ENCODE results near the gene NPAT.
A peak's percentile ranks its signal among the peaks of the same experiment; 100 is the strongest.

The NPAT gene

DNA sequence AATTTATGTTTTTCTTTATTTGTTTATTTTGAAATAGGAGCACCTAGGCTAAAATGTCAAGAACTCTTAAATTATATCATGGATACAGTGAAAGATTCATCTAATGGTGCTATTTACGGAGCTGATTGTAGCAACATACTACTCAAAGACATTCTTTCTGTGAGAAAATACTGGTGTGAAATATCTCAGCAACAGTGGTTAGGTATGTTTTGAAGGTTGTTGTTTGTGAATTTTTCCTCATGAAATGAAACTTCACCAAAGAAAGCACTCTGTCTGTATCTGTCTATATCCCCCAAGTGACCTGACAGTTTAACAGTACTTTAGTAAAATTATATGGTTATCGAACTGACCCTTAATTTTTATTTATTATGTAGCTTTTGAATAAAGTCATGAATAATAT is 13.2 kb upstream of the NPAT start:
- FAIRE-seq = no peak
- no peak for DNase-seq (ENCODE audit: insufficient read length, low spot score)
- TF ChIP-seq POU2F2 (IDR thresholded peaks at IDR 0.05; ENCODE audit: low read depth, low read length) = no peak
- TF ChIP-seq POLR2AphosphoS5 (IDR thresholded peaks at IDR 0.05; ENCODE audit: low read depth, low read length) = no peak
- no peak for TF ChIP-seq POLR2A (IDR thresholded peaks at IDR 0.05; ENCODE audit: low read depth, low read length)
- no peak for TF ChIP-seq PAX5 (IDR thresholded peaks at IDR 0.05; ENCODE audit: insufficient read depth, low read length, severe bottlenecking)
- TF ChIP-seq SPI1 (IDR thresholded peaks at IDR 0.05; ENCODE audit: low read depth, low read length) = no peak
- no peak for TF ChIP-seq TAF1 (IDR thresholded peaks at IDR 0.05; ENCODE audit: low read depth, low read length)

DNA sequence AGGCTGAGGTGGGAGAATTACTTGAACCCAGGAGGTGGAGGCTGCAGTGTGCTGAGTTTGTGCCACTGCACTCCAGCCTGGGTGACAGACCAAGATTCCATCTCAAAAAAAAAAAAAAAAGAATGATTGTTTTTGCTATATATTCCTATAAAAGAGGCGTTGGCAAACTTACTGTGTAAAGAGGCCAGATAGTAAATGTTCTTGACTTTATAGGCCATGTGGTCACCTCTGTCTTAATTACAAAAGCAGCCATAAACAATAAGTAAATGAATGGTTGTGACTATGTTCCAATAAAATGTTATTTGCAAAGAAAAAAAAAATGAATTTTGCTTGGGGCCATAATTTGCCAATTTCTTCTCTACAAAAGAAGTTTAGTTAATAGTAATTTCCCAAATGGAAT is 12.8 kb upstream of the NPAT start:
- DNase-seq (ENCODE audit: insufficient read length, low spot score) (no peak), FAIRE-seq (no peak)
- no peak for TF ChIP-seq POLR2AphosphoS5 (IDR thresholded peaks at IDR 0.05; ENCODE audit: low read depth, low read length)
- no peak for TF ChIP-seq POLR2A (IDR thresholded peaks at IDR 0.05; ENCODE audit: low read depth, low read length)
- no peak for TF ChIP-seq POU2F2 (IDR thresholded peaks at IDR 0.05; ENCODE audit: low read depth, low read length)
- TF ChIP-seq TAF1 (IDR thresholded peaks at IDR 0.05; ENCODE audit: low read depth, low read length) = no peak
- no peak for TF ChIP-seq SPI1 (IDR thresholded peaks at IDR 0.05; ENCODE audit: low read depth, low read length)
- TF ChIP-seq PAX5 (IDR thresholded peaks at IDR 0.05; ENCODE audit: insufficient read depth, low read length, severe bottlenecking) = no peak

DNA sequence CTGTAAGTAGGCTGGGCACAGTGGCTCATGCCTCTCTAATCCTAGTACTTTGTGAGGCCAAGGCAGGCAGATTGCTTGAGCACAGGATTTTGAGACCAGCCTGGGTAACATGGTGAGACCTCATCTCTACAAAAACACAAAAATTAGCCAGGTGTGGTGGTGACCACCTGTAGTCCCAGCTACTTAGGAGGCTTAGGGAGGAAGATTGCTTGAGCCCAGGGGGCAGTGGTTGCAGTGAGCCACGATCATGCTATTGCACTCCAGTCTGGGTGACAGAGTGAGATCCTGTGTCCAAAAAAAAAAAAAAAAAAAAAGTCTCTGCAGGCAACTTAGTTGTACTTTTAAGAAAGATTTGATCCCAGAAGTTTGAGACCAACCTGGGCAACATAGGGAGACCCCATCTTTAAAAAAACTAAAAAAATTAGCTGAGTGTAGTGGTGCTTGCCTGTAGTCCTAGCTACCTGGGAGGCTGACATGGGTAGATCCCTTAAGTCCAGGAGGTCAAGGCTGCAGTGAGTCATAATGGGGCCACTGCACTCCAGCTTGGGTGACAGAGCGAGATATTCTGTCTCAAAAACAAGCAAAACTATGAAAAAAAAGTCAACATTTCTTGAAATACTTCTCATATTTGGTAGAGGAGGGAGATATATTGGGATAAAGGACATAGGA is 11.0 kb upstream of the NPAT start:
- DNase-seq (ENCODE audit: insufficient read length, low spot score) (no peak), FAIRE-seq (no peak)
- TF ChIP-seq SPI1 (IDR thresholded peaks at IDR 0.05; ENCODE audit: low read depth, low read length) (no peak), POLR2A (IDR thresholded peaks at IDR 0.05; ENCODE audit: low read depth, low read length) (no peak), PAX5 (IDR thresholded peaks at IDR 0.05; ENCODE audit: insufficient read depth, low read length, severe bottlenecking) (no peak)

DNA sequence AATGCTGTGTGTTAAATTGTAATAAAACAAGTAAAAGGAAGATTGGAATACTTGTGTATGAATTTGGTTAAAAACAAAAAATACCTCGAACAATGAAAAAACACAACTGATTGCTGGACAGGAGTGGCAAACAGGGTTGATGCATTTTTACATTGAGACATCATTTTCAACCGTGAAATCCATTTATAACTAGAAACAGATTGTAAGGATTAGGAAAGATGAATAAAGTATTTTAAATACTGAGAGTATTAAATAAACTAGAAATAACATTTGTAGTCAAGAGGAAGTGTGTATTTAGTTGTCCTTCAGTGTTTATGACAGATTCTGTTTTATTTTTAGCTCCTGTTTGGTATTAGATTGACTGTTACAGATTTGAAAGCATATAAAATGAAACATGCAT is 5.8 kb upstream of the NPAT start:
- no peak for FAIRE-seq
- DNase-seq (ENCODE audit: insufficient read length, low spot score) = no peak
- peak; percentile 7; the same call in 1 of the 2 replicates for TF ChIP-seq SPI1 (IDR thresholded peaks at IDR 0.05; ENCODE audit: low read depth, low read length)
- TF ChIP-seq TAF1 (IDR thresholded peaks at IDR 0.05; ENCODE audit: low read depth, low read length) = no peak

DNA sequence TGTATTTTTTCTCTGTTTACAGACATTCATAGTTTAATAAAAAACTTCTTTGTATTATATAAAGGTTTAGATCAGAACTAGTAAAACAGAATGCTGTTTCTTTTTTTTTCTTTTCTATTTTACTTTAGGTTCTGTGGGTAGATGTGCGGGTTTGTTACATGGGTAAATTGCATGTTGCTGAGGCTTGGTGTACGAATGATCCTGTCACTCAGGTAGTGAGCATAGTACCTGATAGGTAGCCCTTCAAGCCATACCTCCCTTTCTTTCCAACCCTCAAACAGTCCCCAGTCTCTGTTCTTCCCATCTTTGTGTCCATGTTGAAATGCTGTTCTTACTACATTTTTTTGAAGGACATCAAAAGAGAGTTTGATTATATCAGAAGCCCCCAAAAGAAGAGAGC is 3.6 kb upstream of the NPAT start:
- FAIRE-seq = peak; percentile 5
- DNase-seq (ENCODE audit: insufficient read length, low spot score) = no peak
- no peak for TF ChIP-seq POLR2AphosphoS5 (IDR thresholded peaks at IDR 0.05; ENCODE audit: low read depth, low read length)
- no peak for TF ChIP-seq POU2F2 (IDR thresholded peaks at IDR 0.05; ENCODE audit: low read depth, low read length)
- no peak for TF ChIP-seq TAF1 (IDR thresholded peaks at IDR 0.05; ENCODE audit: low read depth, low read length)
- TF ChIP-seq SPI1 (IDR thresholded peaks at IDR 0.05; ENCODE audit: low read depth, low read length) = no peak
- no peak for TF ChIP-seq POLR2A (IDR thresholded peaks at IDR 0.05; ENCODE audit: low read depth, low read length)
- TF ChIP-seq PAX5 (IDR thresholded peaks at IDR 0.05; ENCODE audit: insufficient read depth, low read length, severe bottlenecking) = no peak

DNA sequence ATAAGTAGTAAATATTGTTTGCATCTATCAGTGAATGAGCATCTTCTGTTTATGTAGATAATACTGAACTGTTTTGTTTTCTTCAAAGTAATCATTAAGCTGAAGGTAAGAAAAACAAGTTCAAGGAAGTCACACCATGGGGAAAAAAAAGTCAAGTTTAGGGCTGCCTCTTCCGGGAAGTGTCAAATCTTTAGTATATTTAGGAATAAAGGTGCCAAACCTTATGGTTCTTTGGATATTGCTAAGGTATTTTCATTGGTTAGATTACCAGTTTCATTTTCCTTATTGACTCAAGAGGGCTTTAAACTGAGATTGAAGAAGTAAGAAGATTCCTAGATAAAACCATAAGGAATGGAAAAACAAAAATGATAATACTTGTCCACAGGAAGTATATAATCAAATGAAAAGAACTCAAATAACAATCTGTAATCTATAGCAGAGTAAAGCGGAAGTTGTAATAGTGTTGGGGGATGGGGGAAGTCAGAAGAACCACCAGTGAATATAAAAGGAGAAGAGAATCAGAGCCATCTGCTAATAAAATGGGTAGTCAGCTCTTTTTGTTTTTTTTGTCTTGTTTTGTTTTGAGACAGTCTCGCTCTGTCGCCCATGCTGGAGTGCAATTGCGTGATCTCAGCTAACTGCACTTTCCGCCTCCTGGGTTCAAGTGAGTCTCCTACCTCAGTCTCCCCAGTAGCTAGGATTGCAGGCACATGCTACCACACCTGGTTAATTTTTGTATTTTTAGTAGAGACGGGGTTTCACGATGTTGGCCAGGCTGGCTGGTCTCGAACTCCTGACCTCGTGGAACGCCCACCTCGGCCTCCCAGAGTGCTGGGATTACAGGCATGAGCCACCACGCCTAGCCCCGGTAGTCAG is 2.7 kb upstream of the NPAT start:
- DNase-seq (ENCODE audit: insufficient read length, low spot score) (no peak), FAIRE-seq (peak; percentile 41)
- TF ChIP-seq POU2F2 (IDR thresholded peaks at IDR 0.05; ENCODE audit: low read depth, low read length) (peak; percentile 18; the same call in 1 of the 2 replicates), POLR2AphosphoS5 (IDR thresholded peaks at IDR 0.05; ENCODE audit: low read depth, low read length) (0 out of 2 replicates have a peak, but pooled peaks have one; percentile 23), POLR2A (IDR thresholded peaks at IDR 0.05; ENCODE audit: low read depth, low read length) (0 out of 2 replicates have a peak, but pooled peaks have one; percentile 22), TAF1 (IDR thresholded peaks at IDR 0.05; ENCODE audit: low read depth, low read length) (no peak; the same call in 1 of the 2 replicates), SPI1 (IDR thresholded peaks at IDR 0.05; ENCODE audit: low read depth, low read length) (peak; percentile 62), PAX5 (IDR thresholded peaks at IDR 0.05; ENCODE audit: insufficient read depth, low read length, severe bottlenecking) (peak; percentile 89)

DNA sequence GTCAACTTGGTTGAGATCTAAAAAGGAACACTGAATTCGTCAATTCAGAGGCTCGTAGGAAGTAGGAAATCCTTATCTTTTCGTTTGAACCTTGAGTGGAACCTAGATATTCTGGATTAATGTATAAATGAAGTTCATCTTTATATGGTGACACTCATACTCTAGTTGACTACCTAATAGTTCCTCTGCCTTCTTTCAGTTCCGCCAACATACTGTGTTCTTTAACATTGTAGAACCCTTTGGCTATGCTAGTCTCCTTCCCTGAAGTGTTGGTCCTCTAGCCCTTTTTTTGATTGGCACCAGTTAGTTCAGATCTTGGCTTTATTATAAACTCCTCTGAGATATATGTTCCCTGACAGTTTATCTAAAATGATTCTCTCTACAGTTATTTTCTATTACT is 1.9 kb upstream of the NPAT start:
- DNase-seq (ENCODE audit: insufficient read length, low spot score) = no peak
- TF ChIP-seq SPI1 (IDR thresholded peaks at IDR 0.05; ENCODE audit: low read depth, low read length) = peak; percentile 51
- no peak for TF ChIP-seq POU2F2 (IDR thresholded peaks at IDR 0.05; ENCODE audit: low read depth, low read length)
- no peak; the same call in 1 of the 2 replicates for TF ChIP-seq POLR2AphosphoS5 (IDR thresholded peaks at IDR 0.05; ENCODE audit: low read depth, low read length)
- TF ChIP-seq POLR2A (IDR thresholded peaks at IDR 0.05; ENCODE audit: low read depth, low read length) = no peak
- no peak for TF ChIP-seq TAF1 (IDR thresholded peaks at IDR 0.05; ENCODE audit: low read depth, low read length)
- no peak for TF ChIP-seq PAX5 (IDR thresholded peaks at IDR 0.05; ENCODE audit: insufficient read depth, low read length, severe bottlenecking)
- FAIRE-seq = no peak

GRCh38 chr11:108223348-108224149 is 1.1 kb upstream of the NPAT start:
- FAIRE-seq (peak; percentile 92), DNase-seq (ENCODE audit: insufficient read length, low spot score) (no peak)
- TF ChIP-seq TAF1 (IDR thresholded peaks at IDR 0.05; ENCODE audit: low read depth, low read length) = peak; percentile 78
- no peak for TF ChIP-seq POU2F2 (IDR thresholded peaks at IDR 0.05; ENCODE audit: low read depth, low read length)
- TF ChIP-seq POLR2AphosphoS5 (IDR thresholded peaks at IDR 0.05; ENCODE audit: low read depth, low read length) = peak; percentile 64
- peak; percentile 28; the same call in 1 of the 2 replicates for TF ChIP-seq POLR2A (IDR thresholded peaks at IDR 0.05; ENCODE audit: low read depth, low read length)
- TF ChIP-seq PAX5 (IDR thresholded peaks at IDR 0.05; ENCODE audit: insufficient read depth, low read length, severe bottlenecking) = no peak
- no peak for TF ChIP-seq SPI1 (IDR thresholded peaks at IDR 0.05; ENCODE audit: low read depth, low read length)

All from GM12891 (cell line).